H1 (cell line): Measurements from ENCODE around the gene NUPR1. TPM values are rescaled to one million over a fixed set of nuclear protein-coding genes. Genes with fewer than 3 reads are reported as not detected.

ENCODE experiments used
- CTCF ChIA-PET: fragments of 300-600 bp; sonication (Branson Sonifier 250); formaldehyde crosslinking; loops from one replicate; lab custom pipeline; 2021; ENCODE audit not compliant: partially characterized antibody; lab: Charles Lee
- POLR2A ChIA-PET: fragments of 300-600 bp; sonication (Branson Sonifier 250); formaldehyde crosslinking; loops from one replicate; lab custom pipeline; 2021; ENCODE audit warnings: inconsistent platforms; ENCODE audit not compliant: partially characterized antibody; lab: Charles Lee
- DNase-seq, 2 experiments: peaks; one replicate each; pipeline versions ENCODE4 v3.0.0 to v3.0.0-alpha.2; 2010 to 2022; ENCODE audit warnings: low spot score in 2 of 2, low read depth in 1 of 2, mixed read lengths in 1 of 2
- FAIRE-seq: peaks from 2 replicates; lab custom pipeline; 2011; peaks lifted over from hg19 to GRCh38; lab: Jason Lieb, UNC
- H2AFZ ChIP-seq: 2 replicates; pipeline ENCODE4 v1.8.1; 2012; ENCODE audit warnings: low read length, inconsistent platforms
- H2AK5ac ChIP-seq: 2 replicates; pipeline ENCODE4 v1.6.1; 2013; ENCODE audit warnings: low read depth, low read length
- H2BK120ac ChIP-seq: replicated peaks from 2 replicates; pipeline ENCODE3; 2013; ENCODE audit warnings: low read depth, low read length, inconsistent platforms
- H2BK12ac ChIP-seq: 2 replicates; pipeline ENCODE4 v1.6.1; 2013; ENCODE audit warnings: low read depth, low read length
- H2BK15ac ChIP-seq: 2 replicates; pipeline ENCODE4 v1.6.1; 2013; ENCODE audit warnings: low read length
- H2BK20ac ChIP-seq: 2 replicates; pipeline ENCODE4 v1.6.1; 2013; ENCODE audit warnings: low read length
- H2BK5ac ChIP-seq: 2 replicates; pipeline ENCODE4 v1.6.1; 2013; ENCODE audit warnings: low read depth, low read length
- H3K14ac ChIP-seq: 2 replicates; pipeline ENCODE4 v1.6.1; 2013; ENCODE audit warnings: inconsistent platforms; ENCODE audit not compliant: insufficient read length
- H3K18ac ChIP-seq: 2 replicates; pipeline ENCODE4 v1.6.1; 2013; ENCODE audit warnings: low read length; ENCODE audit errors: extremely low read depth
- H3K23ac ChIP-seq: 2 replicates; pipeline ENCODE4 v1.6.1; 2013; ENCODE audit warnings: inconsistent platforms; ENCODE audit not compliant: insufficient read length
- H3K23me2 ChIP-seq: 2 replicates; pipeline ENCODE4 v1.6.1; 2013; ENCODE audit warnings: low read depth, low read length
- H3K27ac ChIP-seq: 2 replicates; pipeline ENCODE4 v1.6.1; 2011; ENCODE audit warnings: low read depth, low read length, inconsistent platforms
- H3K27me3 ChIP-seq, 4 experiments: replicated peaks in 1 of 4; 1 replicate in 1 of 4; 2 replicates in 3 of 4; pipeline versions ENCODE4 v1.6.1 to v1.8.1; 2011 to 2013; ENCODE audit warnings: low read length in 3 of 4, mild to moderate bottlenecking in 3 of 4, inconsistent platforms in 2 of 4, mixed read lengths in 2 of 4, moderate library complexity in 1 of 4; ENCODE audit not compliant: control insufficient read depth in 3 of 4, insufficient read depth in 3 of 4; ENCODE audit errors: extremely low read depth in 1 of 4
- H3K36me3 ChIP-seq, 4 experiments: 2 replicates each; pipeline versions ENCODE4 v1.6.1 to v1.8.1; 2011 to 2013; ENCODE audit warnings: mild to moderate bottlenecking in 4 of 4, low read length in 3 of 4, moderate library complexity in 2 of 4, control low read depth in 1 of 4, inconsistent platforms in 1 of 4; ENCODE audit not compliant: insufficient read depth in 4 of 4, control insufficient read depth in 2 of 4
- H3K4ac ChIP-seq: replicated peaks from 2 replicates; pipeline ENCODE3; 2013; ENCODE audit warnings: low read length, low read depth, mixed read lengths, inconsistent platforms; ENCODE audit not compliant: insufficient read length
- H3K4me1 ChIP-seq, 4 experiments: replicated peaks in 1 of 4; 1 replicate in 1 of 4; 2 replicates in 3 of 4; pipeline versions ENCODE4 v1.6.1 to v1.8.1; 2011 to 2013; ENCODE audit warnings: low read length in 3 of 4, inconsistent platforms in 2 of 4, mixed read lengths in 1 of 4; ENCODE audit not compliant: insufficient read depth in 4 of 4, control insufficient read depth in 3 of 4
- H3K4me2 ChIP-seq, 2 experiments: 2 replicates each; pipeline versions ENCODE4 v1.6.1 to v1.8.1; 2011 to 2013; ENCODE audit warnings: low read depth in 2 of 2, low read length in 2 of 2, control low read depth in 1 of 2, inconsistent platforms in 1 of 2, mild to moderate bottlenecking in 1 of 2; ENCODE audit not compliant: insufficient read depth in 1 of 2
- H3K4me3 ChIP-seq, 4 experiments: fragments of 200-600, 300-600 bp in 1 of 4; sonication (generic), shearing (Covaris generic), sonication (Bioruptor Twin) in 1 of 4; 2 replicates each; pipeline versions ENCODE4 v1.5.1 to v1.8.1; 2011 to 2016; ENCODE audit warnings: low read length in 4 of 4, low read depth in 3 of 4, control low read depth in 2 of 4, inconsistent platforms in 2 of 4, mild to moderate bottlenecking in 2 of 4, mixed read lengths in 1 of 4, moderate library complexity in 1 of 4; ENCODE audit not compliant: insufficient read depth in 2 of 4; ENCODE audit errors: extremely low read depth in 1 of 4
- H3K56ac ChIP-seq: replicated peaks from 2 replicates; pipeline ENCODE3; 2013; ENCODE audit warnings: low read depth, mild to moderate bottlenecking, mixed read lengths, low read length, inconsistent platforms; ENCODE audit not compliant: insufficient read length
- H3K79me1 ChIP-seq: 2 replicates; pipeline ENCODE4 v1.6.1; 2013; ENCODE audit warnings: low read depth, low read length, control low read depth
- H3K79me2 ChIP-seq, 2 experiments: 2 replicates each; pipeline versions ENCODE4 v1.6.1 to v1.8.1; 2012 to 2013; ENCODE audit warnings: low read length in 2 of 2, mild to moderate bottlenecking in 2 of 2, inconsistent platforms in 1 of 2; ENCODE audit not compliant: insufficient read depth in 2 of 2, control insufficient read depth in 1 of 2
- H3K9ac ChIP-seq, 4 experiments: replicated peaks in 1 of 4; 1 replicate in 1 of 4; 2 replicates in 3 of 4; pipeline versions ENCODE4 v1.6.1 to v1.8.1; 2011 to 2013; ENCODE audit warnings: low read depth in 3 of 4, low read length in 3 of 4, control low read depth in 2 of 4, mild to moderate bottlenecking in 2 of 4, moderate library complexity in 2 of 4, inconsistent platforms in 1 of 4; ENCODE audit errors: extremely low read depth in 1 of 4
- H3K9me3 ChIP-seq, 2 experiments: 2 replicates each; pipeline versions ENCODE4 v1.6.1 to v1.8.1; 2012 to 2013; ENCODE audit warnings: mild to moderate bottlenecking in 2 of 2, moderate library complexity in 2 of 2, control low read depth in 1 of 2, inconsistent platforms in 1 of 2, low read depth in 1 of 2, low read length in 1 of 2, mixed read lengths in 1 of 2; ENCODE audit not compliant: insufficient read depth in 2 of 2
- H4K20me1 ChIP-seq, 2 experiments: replicated peaks in 1 of 2; 2 replicates each; pipeline versions ENCODE3 to v1.8.1; 2011 to 2013; ENCODE audit warnings: inconsistent platforms in 2 of 2, low read length in 2 of 2, mild to moderate bottlenecking in 1 of 2; ENCODE audit not compliant: insufficient read depth in 2 of 2, control insufficient read depth in 1 of 2
- H4K5ac ChIP-seq: 2 replicates; pipeline ENCODE4 v1.6.1; 2013; ENCODE audit warnings: low read length, low read depth, mixed read lengths, inconsistent platforms; ENCODE audit not compliant: insufficient read length
- H4K8ac ChIP-seq: 2 replicates; pipeline ENCODE4 v1.8.0; 2013; ENCODE audit warnings: mild to moderate bottlenecking, moderate library complexity, low read length, inconsistent platforms; ENCODE audit not compliant: insufficient read depth; ENCODE audit errors: extremely low read depth
- H4K91ac ChIP-seq: replicated peaks from 2 replicates; pipeline ENCODE3; 2013; ENCODE audit warnings: low read length, mixed read lengths, inconsistent platforms; ENCODE audit not compliant: insufficient read length
- POU5F1 ChIP-seq: IDR thresholded peaks from 2 replicates; pipeline ENCODE4 v1.6.1; 2011; ENCODE audit warnings: low read depth, mild to moderate bottlenecking, low read length, moderate library complexity
- TAF1 ChIP-seq: IDR thresholded peaks from 2 replicates; pipeline ENCODE4 v1.6.1; 2011; ENCODE audit warnings: mild to moderate bottlenecking, low read depth, low read length
- WGBS, 2 experiments: shearing (Covaris generic) in 1 of 2; methylation state at CpG; one replicate each; pipeline versions ENCODE4 v1.1.6 to v1.1.7; 2013 to 2015; ENCODE audit warnings: low lambda C conversion rate in 2 of 2, mixed read lengths in 2 of 2, inconsistent platforms in 1 of 2, low coverage in 1 of 2, missing lambda C conversion rate in 1 of 2; ENCODE audit not compliant: insufficient replicate concordance in 2 of 2, insufficient coverage in 1 of 2, insufficient read length in 1 of 2; ENCODE audit errors: extremely low coverage in 1 of 2, missing lambda C conversion rate in 1 of 2; 5-methylcytosine and 5-hydroxymethylcytosine counted together
- polyA plus RNA-seq, 7 experiments: library from polyadenylated mRNA; depleted of rRNA in 3 of 7; stranded (reverse) in 5 of 7; unstranded in 2 of 7; fragments of >200 nt in 5 of 7; fragments of 200-250 nt in 2 of 7; gene quantifications; 1 replicate in 5 of 7; 2 replicates in 1 of 7; 4 replicates in 1 of 7; pipeline versions ENCODE4 v1.2.1 to v1.2.3, GENCODE V29; 2011 to 2013; ENCODE audit warnings: missing spikeins in 2 of 7, mixed read lengths in 2 of 7
- total RNA-seq: library from RNA; stranded (reverse); fragmentation: NEBNext Ultra II Directional; extraction: Animal tissue kit (Norgen Biotek cat#: 25700); gene quantifications from 2 replicates; pipeline ENCODE4 v1.2.1, GENCODE V29; 2021

Gene NUPR1
- total and polyA plus RNA-seq, 2 of the 8 experiments (the other 6 are each of a cell fraction or from before 2014, with no cell fraction given): 0.17 to 0.20 TPM

DNA sequence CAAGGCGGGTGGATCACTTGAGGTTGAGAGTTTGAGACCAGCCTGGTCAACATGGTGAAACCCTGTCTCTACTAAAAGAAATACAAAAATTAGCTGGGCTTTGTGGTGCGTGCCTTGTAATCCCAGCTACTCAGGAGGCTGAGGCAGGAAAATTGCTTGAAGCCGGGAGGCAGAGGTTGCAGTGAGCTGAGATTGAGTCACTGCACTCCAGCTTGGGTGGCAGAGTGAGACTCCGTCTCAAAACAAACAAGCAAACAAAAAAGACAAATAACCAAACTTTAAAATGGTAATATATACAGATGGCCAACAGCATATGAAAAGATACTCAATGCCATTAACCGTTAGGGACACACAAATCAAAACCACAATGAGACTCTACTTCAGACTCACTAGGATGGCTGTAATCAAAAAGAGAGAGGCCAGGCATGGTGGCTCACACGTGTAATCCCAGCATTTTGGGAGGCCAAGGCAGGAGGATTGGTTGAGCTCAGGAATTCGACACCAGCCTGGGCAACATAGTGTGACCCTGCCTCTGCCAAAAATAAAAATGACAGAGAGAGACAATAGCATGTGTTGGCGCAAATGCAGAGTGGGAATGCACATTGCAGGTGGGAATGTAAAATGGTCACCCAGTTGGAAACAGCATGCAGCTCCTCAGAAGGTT lies 36.8 kb upstream of the NUPR1 start:
- H3K23me2 ChIP-seq: no peaks in the 10 kb centered on the region
- H3K4me3 ChIP-seq: no peak overlapping the region
- ChIA-PET CTCF (interaction anchor here (0.6 to 1.7 kb wide), 3 partner anchors 9 to 20 kb away, joined by 3 to 4 read pairs (median 3); no protein-coding TSS in a partner anchor), POLR2A (interaction anchor here (1.1 to 1.4 kb wide), 2 partner anchors 10 to 16 kb away, joined by 3 to 4 read pairs; no protein-coding TSS in a partner anchor)
- FAIRE-seq (no peak), DNase-seq (no peak)
- H3K79me2 ChIP-seq: no peaks in the 10 kb centered on the region
- H2AFZ ChIP-seq: no peak overlapping the region
- H4K5ac ChIP-seq: no peak overlapping the region
- WGBS, 2 experiments: 90% methylated on average over 8 of the region's 8 CpGs; no CpG with 5 or more reads in 1 of the 2 experiments
- no peak overlapping the region for H2BK15ac ChIP-seq
- no peak overlapping the region for H3K18ac ChIP-seq
- no peak overlapping the region for H2AK5ac ChIP-seq
- H2BK120ac ChIP-seq: no peak overlapping the region
- no peak overlapping the region for H2BK20ac ChIP-seq
- H4K8ac ChIP-seq: no peak overlapping the region
- H3K4me1 ChIP-seq: peaks cover 7 to 15% (median 8%) of the 10 kb centered on the region in 4 experiments
- no peak overlapping the region for H2BK12ac ChIP-seq
- no peak overlapping the region for H3K14ac ChIP-seq
- H2BK5ac ChIP-seq: no peak overlapping the region
- no peak overlapping the region for H4K91ac ChIP-seq
- no peaks in the 10 kb centered on the region; a peak in 1 of 7 replicates for H3K27me3 ChIP-seq
- H4K20me1 ChIP-seq: peaks cover 0 to 2% of the 10 kb centered on the region in 2 experiments
- H3K56ac ChIP-seq: no peak overlapping the region
- H3K9me3 ChIP-seq: no peaks in the 10 kb centered on the region
- no peaks in the 10 kb centered on the region for H3K36me3 ChIP-seq
- H3K79me1 ChIP-seq: 0 out of 2 replicates have a peak, but pooled peaks cover 2% of the 10 kb centered on the region
- no peak overlapping the region for H3K9ac ChIP-seq
- no peak overlapping the region for H3K23ac ChIP-seq
- no peak overlapping the region for H3K27ac ChIP-seq
- H3K4me2 ChIP-seq: no peak overlapping the region
- H3K4ac ChIP-seq: no peak overlapping the region
- TF ChIP-seq POU5F1 (no peak), TAF1 (no peak)
